ENCODE measurements around the gene BTBD9.

BTBD9 gene

GRCh38 chr6:38287487-38287886, 352.2 kb downstream of the BTBD9 start:
- no peak overlapping the region for H3K4me3 ChIP-seq (ENCODE audit: low read depth, low read length)
- DNase-seq (ENCODE audit: low read depth): no peak
- in situ Hi-C loops (cut with HindIII; ENCODE audit: low sequenced_read_pairs): no loop called here
- TF ChIP-seq CTCF (IDR thresholded peaks at IDR 0.05; ENCODE audit: low read depth, low read length, missing control alignments): no peak

GRCh38 chr6:38284802-38285394, 354.8 kb downstream of the BTBD9 start:
- in situ Hi-C loops (cut with HindIII; ENCODE audit: low sequenced_read_pairs): no loop called here
- no peak for TF ChIP-seq CTCF (IDR thresholded peaks at IDR 0.05; ENCODE audit: low read depth, low read length, missing control alignments)
- H3K4me3 ChIP-seq (ENCODE audit: low read depth, low read length): no peak overlapping the region
- no peak for DNase-seq (ENCODE audit: low read depth)

- no peak for TF ChIP-seq CTCF (IDR thresholded peaks at IDR 0.05; ENCODE audit: low read depth, low read length, missing control alignments)
- DNase-seq (ENCODE audit: low read depth): no peak
Observed at GRCh38 chr6:38283734-38284362, 355.9 kb downstream of the BTBD9 start.

GRCh38 chr6:38282911-38283310, 356.8 kb downstream of the BTBD9 start:
- no peak for TF ChIP-seq CTCF (IDR thresholded peaks at IDR 0.05; ENCODE audit: low read depth, low read length, missing control alignments)
- no peak for DNase-seq (ENCODE audit: low read depth)
- no peak overlapping the region for H3K4me3 ChIP-seq (ENCODE audit: low read depth, low read length)
- in situ Hi-C loops (cut with HindIII; ENCODE audit: low sequenced_read_pairs): no loop called here

More at GRCh38 chr6:38283734-38284362, 355.9 kb downstream of the BTBD9 start:
- in situ Hi-C loops (cut with HindIII; ENCODE audit: low sequenced_read_pairs): no loop called here
- H3K4me3 ChIP-seq (ENCODE audit: low read depth, low read length): no peak overlapping the region

- DNase-seq (ENCODE audit: low read depth): peak; percentile 69
- no peak overlapping the region for H3K4me3 ChIP-seq (ENCODE audit: low read depth, low read length)
- no peak for TF ChIP-seq CTCF (IDR thresholded peaks at IDR 0.05; ENCODE audit: low read depth, low read length, missing control alignments)
- in situ Hi-C loops (cut with HindIII; ENCODE audit: low sequenced_read_pairs): no loop called here
Observed at GRCh38 chr6:38281126-38281525, 358.6 kb downstream of the BTBD9 start.

- in situ Hi-C loops (cut with HindIII; ENCODE audit: low sequenced_read_pairs): loop anchor here (10.0 kb wide), 1 partner anchor 125 kb away; no protein-coding TSS in a partner anchor
Observed at GRCh38 chr6:38279963-38280588, 359.7 kb downstream of the BTBD9 start.

More at GRCh38 chr6:38279963-38280588, 359.7 kb downstream of the BTBD9 start:
- no peak for TF ChIP-seq CTCF (IDR thresholded peaks at IDR 0.05; ENCODE audit: low read depth, low read length, missing control alignments)
- no peak for DNase-seq (ENCODE audit: low read depth)
- no peak overlapping the region for H3K4me3 ChIP-seq (ENCODE audit: low read depth, low read length)
